Retina (tissue), 1 donor: Measurements from ENCODE around the gene RASD2.

ENCODE experiments used
- DNase-seq: peaks from one replicate; pipeline ENCODE4 v3.0.0-alpha.2; 2016

RASD2 gene

DNA sequence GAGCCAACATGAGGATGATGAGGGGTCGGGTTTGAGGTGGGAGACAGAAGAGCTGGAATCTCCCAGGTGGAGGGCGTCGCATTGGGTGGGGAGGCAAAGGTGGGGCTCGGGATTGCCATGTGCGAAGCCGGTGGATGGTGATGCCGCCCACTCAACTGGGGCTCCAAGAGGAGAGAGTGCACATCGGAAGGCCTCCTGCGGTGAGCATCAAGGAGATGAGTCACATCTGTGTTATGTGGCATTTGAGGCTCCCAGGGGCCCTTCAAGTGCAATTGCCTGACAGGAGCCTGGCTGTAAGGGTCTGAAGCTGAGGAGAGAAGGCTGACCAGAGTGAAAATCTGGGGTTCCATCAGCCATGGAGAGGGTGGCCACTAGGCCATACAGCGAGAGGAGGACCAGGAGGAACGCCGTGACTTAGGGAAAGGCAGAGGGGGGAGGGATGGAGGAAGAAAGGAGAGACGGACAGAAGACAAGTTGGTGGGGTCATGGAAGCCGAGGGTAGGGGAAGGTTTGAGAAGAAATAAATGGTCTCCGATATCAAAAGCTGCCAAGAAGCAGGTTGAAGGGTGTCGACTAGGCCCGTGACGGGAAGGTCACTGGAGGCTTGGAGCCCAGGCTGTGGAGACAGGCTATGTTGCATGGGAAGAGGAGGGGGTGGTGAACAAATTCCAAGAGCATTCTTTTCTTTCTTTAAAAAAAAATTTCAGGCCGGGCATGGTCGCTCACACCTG lies 21.3 kb downstream of the RASD2 start:
- DNase-seq, result no peak

DNA sequence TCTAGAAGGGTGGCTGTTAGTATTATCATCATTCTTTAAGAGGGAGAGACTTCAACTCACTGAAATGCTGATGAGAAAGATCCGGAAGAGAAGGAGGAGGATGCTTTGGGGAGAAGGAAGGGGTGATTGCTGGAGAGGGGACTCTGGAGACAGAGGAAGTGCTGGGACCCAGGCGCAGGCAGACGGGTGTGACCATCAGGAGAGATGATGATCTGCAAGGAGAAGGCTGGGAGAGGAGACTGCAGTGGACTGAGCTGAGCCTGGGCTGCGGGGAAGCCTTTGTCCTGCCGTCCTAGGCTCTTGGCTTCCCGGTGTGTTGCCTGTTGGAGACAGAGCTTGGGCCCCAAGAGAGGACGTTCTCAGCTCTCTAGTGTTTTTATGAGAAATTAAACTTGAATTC lies 22.6 kb downstream of the RASD2 start:
- no peak for DNase-seq

DNA sequence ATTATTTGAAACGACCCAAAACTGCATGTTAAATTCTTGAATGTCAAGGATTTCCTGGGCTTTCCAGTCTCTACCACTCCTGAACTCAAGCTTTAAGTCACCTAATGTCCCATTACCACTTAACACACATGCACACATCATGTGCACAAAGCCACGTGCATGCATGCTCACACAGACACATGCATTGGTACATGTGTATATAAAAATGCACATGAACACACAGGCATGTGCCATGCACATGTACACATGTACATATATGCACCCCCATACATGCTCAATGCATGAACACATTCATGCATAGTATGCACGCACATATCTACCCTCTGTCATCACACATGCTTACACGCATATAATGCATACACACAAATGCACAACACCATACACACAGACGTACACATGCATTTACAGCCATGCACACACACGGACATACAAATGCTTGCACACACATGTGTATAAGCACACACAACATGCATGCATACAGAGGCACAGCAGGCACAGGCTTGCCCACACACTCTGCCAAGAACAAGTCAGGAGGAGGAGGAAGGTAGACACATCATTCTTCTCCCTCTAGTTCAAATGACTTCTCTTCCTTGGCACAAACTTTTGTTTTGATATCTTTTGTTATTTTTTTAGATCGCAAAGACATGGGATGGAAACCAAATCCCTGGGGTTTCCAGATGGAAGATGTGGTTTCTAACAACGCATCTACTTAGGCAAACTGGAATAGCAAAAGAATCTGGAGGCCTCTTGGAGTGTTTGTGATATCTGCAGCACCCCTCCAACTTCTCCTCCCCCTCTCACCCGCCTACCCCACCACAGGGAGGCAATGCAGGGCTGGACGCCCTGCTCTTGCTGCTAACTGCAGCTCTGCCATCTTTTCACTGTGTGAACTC lies 24.6 kb downstream of the RASD2 start:
- DNase-seq, result no peak

DNA sequence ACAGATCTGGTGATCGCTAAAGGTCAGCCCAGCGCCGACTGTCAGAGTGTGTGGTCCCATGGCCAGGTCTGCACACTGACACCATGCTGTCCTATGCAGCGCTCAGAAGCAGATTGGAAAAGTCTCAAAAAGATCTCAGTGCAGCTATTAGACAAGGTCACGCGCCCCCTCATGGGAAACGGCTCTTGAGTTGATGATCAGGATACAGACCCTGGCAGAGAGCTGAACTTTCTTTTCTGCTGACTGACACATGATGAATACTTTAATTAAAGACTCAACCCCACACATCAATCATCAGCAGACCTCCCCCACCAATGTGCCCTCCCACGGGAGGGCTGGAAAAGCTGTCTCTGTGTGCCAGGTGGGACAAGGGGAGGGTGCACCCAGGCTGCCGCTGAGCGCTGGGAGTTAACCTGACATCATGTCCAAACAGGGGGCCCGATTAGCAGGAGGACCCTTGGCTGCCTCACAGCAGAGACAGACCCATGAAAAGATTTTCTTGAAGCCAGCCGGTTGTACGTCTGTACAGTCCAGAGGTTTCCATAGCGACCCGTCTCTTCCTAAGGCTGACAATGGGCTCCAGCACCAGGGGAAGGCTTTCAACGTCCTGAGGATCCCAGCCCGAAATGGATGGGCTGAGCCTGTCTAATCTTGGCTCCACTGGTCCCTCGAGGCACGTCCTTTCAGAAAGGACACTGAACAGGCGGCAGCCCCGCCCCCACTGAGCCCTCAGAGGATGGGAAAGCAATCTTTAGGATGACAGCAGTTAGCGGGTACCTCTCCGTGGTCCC lies 26.9 kb downstream of the RASD2 start:
- peak; percentile 56 for DNase-seq

- no peak for DNase-seq
These were observed 28.4 kb downstream of the RASD2 start for GRCh38 chr22:35568751-35569739.

- no peak for DNase-seq
These were observed 29.3 kb downstream of the RASD2 start for GRCh38 chr22:35569916-35570315.

- no peak for DNase-seq
These were observed 30.1 kb downstream of the RASD2 start for GRCh38 chr22:35570686-35571194.

- no peak for DNase-seq
These were observed 31.9 kb downstream of the RASD2 start for GRCh38 chr22:35572556-35572955.

GRCh38 chr22:35575116-35575748 lies 34.6 kb downstream of the RASD2 start:
- no peak for DNase-seq

GRCh38 chr22:35576671-35577070 lies 36.0 kb downstream of the RASD2 start:
- no peak for DNase-seq

- DNase-seq, result no peak
These were observed 37.4 kb downstream of the RASD2 start for GRCh38 chr22:35577799-35578659.

- DNase-seq, result no peak
These were observed 38.4 kb downstream of the RASD2 start for GRCh38 chr22:35578836-35579575.

GRCh38 chr22:35580351-35581022 lies 39.9 kb downstream of the RASD2 start:
- DNase-seq, result no peak

DNA sequence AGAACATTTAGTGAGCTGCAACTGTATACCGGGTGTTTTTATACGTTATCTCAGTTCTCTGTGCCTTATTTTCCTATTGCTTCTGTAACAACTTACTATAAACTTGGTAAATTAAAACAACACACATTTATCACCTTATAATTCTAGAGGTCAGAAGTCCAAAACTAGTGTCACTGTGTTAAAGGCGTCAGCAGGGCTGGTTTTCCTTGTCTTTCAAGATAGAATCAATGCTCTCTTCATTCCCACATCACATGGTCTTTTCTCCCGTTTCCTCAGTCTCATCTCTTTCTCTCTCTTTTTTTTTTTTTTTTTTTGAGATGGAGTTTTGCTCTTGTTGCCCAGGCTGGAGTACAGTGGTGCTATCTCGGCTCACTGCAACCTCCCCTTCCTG lies 40.4 kb downstream of the RASD2 start:
- DNase-seq, result no peak

DNA sequence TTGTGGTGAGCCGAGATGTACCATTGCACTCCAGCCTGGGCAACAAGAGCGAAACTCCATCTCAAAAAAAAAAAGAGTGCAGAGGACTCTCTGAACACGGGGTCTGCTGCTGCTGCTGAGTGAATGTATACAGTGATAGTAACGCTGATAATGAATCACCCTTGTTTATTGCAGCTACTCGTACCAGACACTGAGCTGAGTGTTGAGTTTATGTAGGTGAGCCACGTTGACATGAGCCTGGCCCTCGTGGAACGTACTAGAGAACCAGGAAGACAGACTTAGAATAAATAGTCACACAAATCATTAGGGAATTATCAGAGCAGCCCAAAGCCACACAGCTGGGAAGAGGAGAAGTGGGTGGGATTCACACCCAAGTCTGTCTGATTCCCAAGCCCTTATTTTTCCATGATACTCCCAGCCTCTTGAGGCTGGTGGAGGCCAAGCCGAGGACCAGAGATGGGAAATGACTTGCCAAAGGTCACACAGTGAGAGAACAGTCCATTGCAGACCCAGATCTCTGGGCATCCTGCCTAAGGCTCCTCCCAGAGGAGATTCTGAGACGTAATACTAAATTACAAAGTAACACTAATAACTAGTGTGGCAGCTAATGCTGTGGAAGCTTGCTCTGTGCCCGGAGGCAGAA lies 41.7 kb downstream of the RASD2 start:
- no peak for DNase-seq

DNA sequence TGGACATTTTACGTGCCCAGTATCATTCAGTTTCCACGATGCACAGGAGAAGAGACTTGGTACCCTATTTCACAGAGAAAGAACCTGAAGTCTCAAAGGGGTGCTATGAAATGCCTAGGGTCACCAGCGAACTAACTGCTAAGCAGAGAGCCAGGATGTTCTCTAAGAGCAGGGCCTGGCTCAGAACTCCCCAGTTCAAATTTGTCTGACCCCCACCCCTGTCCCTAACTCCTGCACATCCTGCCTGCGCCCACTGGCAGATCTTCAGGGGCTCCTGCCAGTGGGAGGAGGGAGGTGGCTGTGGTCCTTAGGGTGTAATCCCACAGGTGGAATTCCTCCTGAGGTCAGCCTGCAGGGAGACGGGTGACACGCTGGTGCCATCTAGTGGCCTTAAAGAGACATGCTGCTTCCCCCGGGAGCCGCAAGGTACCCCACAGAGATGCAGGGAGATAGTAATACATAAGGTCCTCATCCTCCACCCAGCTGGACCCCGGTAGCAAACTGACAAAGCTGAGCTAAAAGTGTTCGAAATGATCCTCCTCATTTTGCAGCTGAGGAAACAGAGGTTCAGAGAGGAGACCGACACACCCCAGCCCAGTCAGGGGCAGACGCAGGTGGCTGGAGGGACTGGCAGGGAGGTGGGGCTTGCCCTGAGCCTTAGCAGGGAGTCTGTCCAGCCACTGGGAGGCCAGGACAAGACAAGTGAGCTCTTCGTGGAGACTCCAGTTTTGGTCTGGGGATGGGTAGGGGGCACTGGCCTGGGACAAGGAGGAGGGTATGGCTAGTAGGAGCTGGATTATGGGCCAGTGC lies 42.4 kb downstream of the RASD2 start:
- DNase-seq, result peak; percentile 85

DNA sequence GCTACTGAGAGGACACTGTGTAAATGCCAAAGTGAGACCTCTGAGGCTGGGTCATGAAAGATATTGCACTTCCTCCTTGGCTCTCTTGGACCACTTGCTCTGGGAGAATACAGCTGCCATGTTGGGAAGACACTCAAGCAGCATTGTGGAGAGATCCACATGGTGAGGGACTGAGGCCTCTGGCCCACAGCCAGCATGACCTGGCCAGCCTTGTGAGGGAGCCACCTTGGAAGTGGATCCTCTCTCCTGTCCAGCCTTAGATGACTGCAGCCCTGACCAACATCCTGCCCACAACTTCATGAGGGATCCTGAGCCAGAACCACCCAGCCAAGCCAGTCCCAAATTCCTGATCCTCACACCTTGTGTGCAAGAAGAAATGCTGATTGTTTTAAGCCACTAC lies 46.1 kb downstream of the RASD2 start:
- no peak for DNase-seq

DNA sequence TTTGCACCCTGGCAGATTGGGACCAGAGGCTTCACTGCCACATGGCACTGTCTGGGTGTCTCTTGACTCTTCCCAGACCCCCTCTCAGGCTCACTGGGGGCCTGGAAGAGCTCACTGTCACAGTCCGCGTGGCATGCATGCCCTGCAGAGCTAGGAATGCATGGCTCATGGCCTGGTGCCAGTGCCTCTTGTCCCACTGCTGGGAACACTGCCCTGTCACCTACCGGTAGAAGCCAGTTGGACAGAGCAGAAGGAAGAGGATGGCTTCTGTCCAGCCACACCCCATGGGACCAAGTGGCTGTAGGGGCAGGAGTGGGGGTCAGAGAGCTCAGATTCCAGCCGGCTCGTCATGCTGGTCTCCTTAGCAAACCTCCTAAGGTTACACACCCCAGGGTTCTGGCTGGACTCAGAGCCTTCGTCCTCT lies 46.8 kb downstream of the RASD2 start:
- no peak for DNase-seq
